T-helper 2 cell (primary cell): Measurements from ENCODE around the gene PDE5A.
"Not testable (repeated sequence)": the region's sequence is repeated elsewhere in the genome, so short reads cannot be mapped to it uniquely, and the experiment has no call there.

Experiments used
- DNase-seq, 5 experiments: peaks; one replicate each; pipeline versions ENCODE4 v3.0.0 to v3.0.0-alpha.2; 2012 to 2022

PDE5A gene

DNA sequence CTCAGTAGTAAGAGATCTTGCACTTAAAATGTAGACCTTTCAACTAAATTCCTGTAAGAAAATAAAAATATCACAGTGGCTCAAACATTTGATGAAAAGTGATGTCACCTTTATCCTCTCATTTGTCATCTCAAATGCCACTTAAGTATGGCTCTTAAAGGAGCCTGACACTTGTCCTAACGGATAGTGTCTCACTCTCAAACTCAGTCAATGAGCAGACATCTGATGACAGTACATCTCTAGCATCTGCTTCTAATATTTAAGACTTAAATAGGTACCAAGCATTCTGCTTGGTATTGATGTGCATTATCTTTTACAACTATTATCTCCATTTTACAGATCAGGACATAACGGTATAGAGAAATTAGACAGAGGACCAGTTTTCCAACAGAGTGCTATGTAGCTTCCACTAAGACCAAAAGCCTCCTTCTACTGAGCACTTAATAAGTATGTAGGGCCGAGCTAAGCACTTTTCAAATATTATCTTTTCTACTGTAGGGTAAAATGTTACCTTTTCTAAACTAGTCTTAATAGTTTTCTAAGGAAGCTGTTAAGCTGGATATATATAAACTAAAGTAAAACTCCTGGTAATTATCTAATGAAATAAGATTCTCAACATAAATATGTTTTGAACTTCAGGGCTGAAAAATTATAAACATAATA, 110.2 kb downstream of the PDE5A start:
- DNase-seq: no peak

DNA sequence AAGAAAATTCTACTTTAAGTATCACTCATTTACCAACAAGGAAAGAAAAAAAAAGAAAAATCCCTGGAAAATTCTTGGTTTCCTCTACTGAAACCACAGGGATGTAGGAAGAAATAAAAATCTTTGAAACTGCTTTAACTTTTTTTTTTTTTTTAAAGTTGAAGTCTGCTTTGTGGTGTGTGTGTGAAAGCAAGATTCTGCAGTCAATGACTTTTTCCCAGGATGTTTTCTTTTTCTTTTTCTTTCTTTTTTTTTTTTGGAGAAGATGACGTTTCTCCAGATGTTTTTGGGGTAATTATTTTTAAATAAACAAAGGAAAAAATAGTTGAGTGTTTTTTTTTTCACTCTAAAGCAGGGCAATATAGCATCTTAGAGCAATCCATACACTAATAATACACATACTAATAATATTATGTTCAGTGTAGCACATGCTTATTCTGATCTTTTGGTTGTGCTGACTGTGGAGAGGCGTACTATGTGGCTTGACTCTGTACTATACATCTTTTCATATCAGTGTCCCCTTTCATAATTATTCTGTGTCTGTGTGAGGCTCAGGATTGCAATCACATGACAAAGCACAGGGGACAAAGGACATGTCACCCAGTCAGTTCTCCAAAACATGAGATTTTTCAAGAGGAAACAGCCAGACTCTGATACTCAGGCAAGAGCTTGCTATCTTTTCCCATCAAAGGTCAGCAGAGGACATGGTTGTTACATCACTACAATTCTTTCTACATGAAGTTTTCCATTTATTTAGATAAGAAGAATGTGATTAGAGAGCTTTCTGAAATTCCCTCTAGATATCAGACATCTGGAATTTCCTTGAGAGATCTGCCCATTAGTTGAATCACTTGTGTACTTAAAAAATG, 111.0 kb downstream of the PDE5A start:
- DNase-seq: no peak

GRCh38 chr4:119512398-119512797, 116.2 kb downstream of the PDE5A start:
- no peak for DNase-seq

- no peak for DNase-seq
Measured at GRCh38 chr4:119510395-119511149, 118.0 kb downstream of the PDE5A start.

- DNase-seq: no peak
Measured at GRCh38 chr4:119508281-119508680, 120.3 kb downstream of the PDE5A start.

- no peak for DNase-seq
Measured at GRCh38 chr4:119506806-119507205, 121.8 kb downstream of the PDE5A start.

- no peak for DNase-seq
Measured at GRCh38 chr4:119504616-119505015, 124.0 kb downstream of the PDE5A start.

- no peak for DNase-seq
Measured at GRCh38 chr4:119501740-119502139, 126.9 kb downstream of the PDE5A start.

DNA sequence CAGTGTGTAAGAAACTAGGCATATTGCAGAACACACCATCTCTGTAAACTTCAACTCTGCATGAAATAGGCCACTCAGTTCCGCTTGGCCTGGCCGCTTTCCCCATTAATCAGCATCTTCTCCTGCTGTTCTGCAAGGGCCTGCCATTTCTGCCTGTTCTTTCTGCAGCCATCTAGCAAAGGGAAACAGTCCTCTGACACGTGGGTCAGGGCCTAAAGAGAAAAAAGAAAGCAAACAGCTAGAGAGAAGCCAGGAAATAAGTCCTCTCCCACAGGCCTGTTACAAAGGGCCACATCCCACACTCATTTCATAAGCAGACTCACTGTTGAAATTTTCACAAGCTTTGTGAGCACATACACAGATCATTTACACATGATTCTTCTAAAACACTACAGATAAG, 130.1 kb downstream of the PDE5A start:
- no peak for DNase-seq

GRCh38 chr4:119493886-119494285, 134.7 kb downstream of the PDE5A start:
- no peak for DNase-seq

GRCh38 chr4:119493419-119493818, 135.2 kb downstream of the PDE5A start:
- peak in 1 of 5 experiments; percentile 6 for DNase-seq

DNA sequence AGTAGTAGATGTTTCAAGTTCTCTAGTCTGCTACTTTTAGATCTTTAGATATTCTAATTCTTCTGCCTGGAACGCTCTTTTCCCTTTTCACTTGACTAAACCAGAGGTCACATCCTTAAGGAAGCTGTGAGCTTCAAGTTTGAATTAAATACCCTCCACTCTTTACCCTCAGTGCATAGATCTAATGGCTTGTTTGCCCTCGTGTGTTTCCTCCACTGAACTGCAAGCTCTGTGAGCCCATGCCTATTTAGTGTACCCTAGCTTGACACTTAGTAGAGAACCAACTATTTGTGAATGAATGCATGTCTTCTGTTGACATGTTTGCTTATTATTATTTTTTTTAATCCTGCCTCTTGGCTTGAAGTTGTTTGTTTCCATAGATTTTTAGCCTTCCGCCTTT, 138.3 kb downstream of the PDE5A start:
- peak in 1 of 5 experiments; percentile 7 for DNase-seq

DNA sequence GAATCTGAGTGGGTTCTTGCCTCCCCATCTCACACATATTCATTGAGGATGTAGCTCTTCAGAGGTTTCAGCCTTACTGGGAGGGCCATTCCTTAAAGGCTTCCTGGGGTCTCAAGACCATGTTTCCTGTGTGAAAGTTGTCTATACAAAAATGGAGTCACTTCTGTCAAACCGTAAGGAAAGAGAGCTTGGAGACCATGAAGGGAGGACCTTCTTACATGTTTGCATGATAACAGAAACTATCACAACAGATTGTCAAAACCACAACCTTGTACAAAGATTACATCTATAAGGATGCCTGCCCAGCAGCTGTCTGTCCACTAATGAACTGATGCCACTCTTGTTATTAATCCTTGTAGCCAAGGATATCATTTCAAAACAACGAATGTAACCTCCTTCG, 139.3 kb downstream of the PDE5A start:
- no peak for DNase-seq

DNA sequence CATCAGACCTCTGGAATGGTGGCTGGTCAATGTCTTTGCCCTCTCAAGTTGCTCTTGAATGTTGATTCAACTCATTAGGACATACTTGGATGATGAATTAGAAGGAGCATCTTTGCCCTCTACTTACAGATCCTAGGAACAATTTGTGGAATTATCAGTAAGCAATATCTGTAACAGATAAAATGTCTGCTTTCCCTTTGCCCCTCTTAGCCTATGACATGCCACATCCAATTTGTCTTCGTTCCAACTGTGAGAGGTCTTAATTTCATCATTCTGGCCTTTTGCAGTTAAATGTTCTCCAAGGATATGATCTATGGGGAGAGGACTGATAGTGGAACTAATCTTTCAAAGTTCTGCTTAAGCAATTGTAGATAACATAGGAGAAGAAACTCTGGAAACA, 148.3 kb downstream of the PDE5A start:
- DNase-seq: no peak

DNA sequence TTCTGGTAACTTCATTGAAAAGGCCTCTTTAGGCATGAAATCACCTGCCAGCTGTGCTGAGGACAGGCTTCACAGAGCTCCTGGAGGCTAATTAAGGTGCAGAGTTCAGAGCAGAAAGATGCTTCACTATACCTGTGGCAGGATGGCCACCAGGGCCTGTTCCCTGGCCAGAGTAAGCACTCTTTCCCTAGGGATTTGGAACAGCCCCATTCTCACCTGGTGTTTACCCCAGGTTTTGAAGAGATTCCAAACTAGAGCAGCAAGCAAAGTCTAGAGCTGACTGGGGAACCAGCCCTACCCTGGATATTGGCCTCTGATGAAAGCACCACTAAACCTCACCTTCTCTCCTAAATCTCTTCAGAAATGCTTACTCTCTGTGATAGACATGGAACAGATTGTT, 148.8 kb downstream of the PDE5A start:
- no peak for DNase-seq

- no peak for DNase-seq
Measured at GRCh38 chr4:119479180-119479808, 149.3 kb downstream of the PDE5A start.

DNA sequence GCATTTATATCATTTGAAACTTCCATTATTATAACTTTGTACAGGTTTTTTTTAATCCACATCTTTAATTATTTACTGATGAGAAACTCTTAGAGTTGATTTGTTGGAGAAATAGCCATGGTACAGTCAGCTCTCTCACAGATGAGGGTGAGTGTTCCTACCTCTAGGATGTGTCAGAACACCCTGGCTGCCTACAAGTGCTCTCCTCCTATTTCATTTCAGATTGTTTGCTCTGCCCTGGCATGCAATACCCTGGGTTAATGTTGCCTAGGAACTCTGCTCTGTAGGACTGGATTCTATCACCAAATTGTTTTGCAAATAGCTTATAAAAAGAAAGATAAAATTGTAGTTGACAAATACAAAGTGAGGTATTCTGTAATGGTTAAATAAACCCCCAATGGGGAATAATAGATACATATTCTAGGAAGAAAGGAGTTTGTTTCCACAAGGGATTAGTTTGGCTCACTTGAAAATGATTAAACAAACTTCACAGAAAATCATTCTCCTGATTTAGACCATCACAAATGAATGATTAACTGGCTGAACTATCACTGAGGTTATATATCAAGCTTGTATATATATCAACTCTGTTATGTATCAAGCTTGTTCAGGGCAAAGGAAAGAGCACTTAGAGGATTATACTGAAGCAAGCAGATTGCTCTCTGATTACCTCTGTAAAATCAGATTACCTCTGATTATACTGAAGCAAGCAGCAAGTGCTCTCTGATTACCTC, 150.0 kb downstream of the PDE5A start:
- no peak for DNase-seq

GRCh38 chr4:119477412-119478053, 151.1 kb downstream of the PDE5A start:
- no peak for DNase-seq

DNA sequence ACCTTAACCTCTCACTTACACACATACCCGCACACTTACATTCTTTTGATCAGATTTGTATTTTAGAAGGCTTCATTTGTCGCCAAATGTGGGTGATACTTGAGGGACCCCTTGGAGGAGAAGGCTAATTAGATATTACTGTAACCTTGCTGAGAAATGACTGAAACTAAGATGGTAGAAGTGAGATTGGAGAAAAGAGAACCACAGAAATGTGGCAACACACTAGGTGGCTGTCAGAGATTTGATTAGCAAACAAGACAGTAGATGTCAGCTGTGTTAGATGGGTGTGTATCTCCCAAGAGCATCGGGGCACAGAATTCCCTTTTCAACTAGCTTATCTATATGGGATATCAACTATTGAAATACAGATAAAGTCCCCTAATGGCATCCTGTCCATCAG, 157.3 kb downstream of the PDE5A start:
- DNase-seq: peak in 1 of 5 experiments; percentile 7

DNA sequence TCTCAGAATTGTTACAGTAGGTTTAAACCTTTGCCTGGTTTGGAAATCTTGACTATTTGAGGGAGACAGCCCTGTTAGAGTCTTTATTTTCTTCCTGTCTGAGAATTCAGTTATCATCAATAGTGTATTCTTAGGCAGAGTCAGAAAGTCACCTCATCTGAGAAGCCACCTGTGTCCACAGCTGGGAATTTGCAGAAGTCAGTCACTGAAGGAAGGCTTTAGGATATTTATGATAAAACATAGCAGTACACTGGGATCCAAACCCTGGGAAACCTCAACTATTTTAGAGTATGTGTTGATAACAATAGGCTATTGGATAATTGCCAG, 157.9 kb downstream of the PDE5A start:
- DNase-seq: not testable (repeated sequence)

DNA sequence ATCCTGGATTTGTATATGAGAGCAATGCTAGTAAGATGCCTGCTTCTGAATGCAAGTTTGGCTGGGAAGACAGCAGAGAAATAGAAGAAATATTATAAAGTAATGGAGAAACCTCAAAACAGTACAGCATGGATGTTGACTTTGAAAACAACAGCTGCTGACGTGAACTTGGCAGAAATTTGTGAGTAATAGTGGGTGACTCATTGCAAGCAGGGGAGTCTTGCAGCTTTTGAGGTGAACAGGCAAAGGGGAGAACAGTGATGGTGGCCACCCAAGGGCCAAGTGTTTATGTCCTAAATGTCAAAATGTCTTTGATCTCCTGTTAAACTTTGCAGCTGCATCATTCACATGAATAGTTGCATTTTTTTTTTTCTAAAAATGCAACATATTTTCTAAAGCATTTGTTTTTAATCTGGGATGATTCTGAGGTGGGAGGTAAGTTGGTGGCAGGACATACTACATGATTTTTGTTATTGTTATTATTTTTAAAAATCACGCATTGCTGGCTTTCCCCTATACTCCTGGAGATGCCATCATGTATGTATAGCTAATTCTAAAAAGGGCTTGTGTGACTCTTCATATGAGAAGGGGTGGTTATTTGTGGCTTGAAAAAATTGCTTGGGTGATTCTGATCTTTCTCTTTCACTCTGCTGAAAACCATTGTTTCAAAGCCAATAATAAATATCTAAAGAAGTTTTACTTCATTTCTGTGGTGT, 158.4 kb downstream of the PDE5A start:
- DNase-seq: not testable (repeated sequence)
